ENCODE measurements around the gene STAT5B. TPM values are rescaled to one million over a fixed set of nuclear protein-coding genes. Genes with fewer than 3 reads are reported as not detected.
A peak's percentile ranks its signal among the peaks of the same experiment; 100 is the strongest.
"Not testable (repeated sequence)": the region's sequence is repeated elsewhere in the genome, so short reads cannot be mapped to it uniquely, and the experiment has no call there.

Gene STAT5B
- total RNA-seq, 4 donors from 2014 or later, result 72.1 to 187 (median 144) TPM

GRCh38 chr17:42248351-42249179 is 27.6 kb downstream of the STAT5B start:
- no peaks in the 10 kb centered on the region for H3K4me1 ChIP-seq
- peak in 2 of 4 experiments; percentile 9 to 27 for TF ChIP-seq CTCF (IDR thresholded peaks at IDR 0.05)
- TF ChIP-seq POLR2A (IDR thresholded peaks at IDR 0.05), result peak; percentile 37 to 72
- H3K27ac ChIP-seq, result peak overlapping the region; percentile 85 to 94
- no peaks in the 10 kb centered on the region for H3K27me3 ChIP-seq
- H3K4me3 ChIP-seq, result peak overlapping the region; percentile 8 to 26
- H3K36me3 ChIP-seq, result no peaks in the 10 kb centered on the region
- DNase-seq, result peak; percentile 78 to 90
- intact Hi-C loops (cut with DNase I; ENCODE audit: low total_unique reads), result no loop called here
- H3K9me3 ChIP-seq, result no peaks in the 10 kb centered on the region

- Histone ChIP-seq H3K9me3 (no peaks in the 10 kb centered on the region), H3K27me3 (no peaks in the 10 kb centered on the region), H3K4me3 (no peak overlapping the region), H3K27ac (peak overlapping the region; percentile 61 to 94), H3K4me1 (no peaks in the 10 kb centered on the region), H3K36me3 (no peaks in the 10 kb centered on the region)
- TF ChIP-seq POLR2A (IDR thresholded peaks at IDR 0.05), result no peak
- no peak for TF ChIP-seq CTCF (IDR thresholded peaks at IDR 0.05)
- intact Hi-C loops (cut with DNase I; ENCODE audit: low total_unique reads), result no loop called here
- DNase-seq, result peak in 1 of 2 donors; percentile 42
Observed at GRCh38 chr17:42247734-42248133, 28.5 kb downstream of the STAT5B start.

GRCh38 chr17:42246515-42246914 is 29.7 kb downstream of the STAT5B start:
- H3K27ac ChIP-seq, result peak overlapping the region; percentile 61 to 94
- no peaks in the 10 kb centered on the region for H3K36me3 ChIP-seq
- no peaks in the 10 kb centered on the region for H3K27me3 ChIP-seq
- TF ChIP-seq POLR2A (IDR thresholded peaks at IDR 0.05) (no peak), CTCF (IDR thresholded peaks at IDR 0.05) (no peak)
- H3K4me1 ChIP-seq, result no peaks in the 10 kb centered on the region
- intact Hi-C loops (cut with DNase I; ENCODE audit: low total_unique reads), result no loop called here
- no peaks in the 10 kb centered on the region for H3K9me3 ChIP-seq
- DNase-seq, result no peak
- no peak overlapping the region for H3K4me3 ChIP-seq

GRCh38 chr17:42245183-42245582 is 31.0 kb downstream of the STAT5B start:
- H3K36me3 ChIP-seq; H3K27ac ChIP-seq; H3K9me3 ChIP-seq; H3K4me3 ChIP-seq; DNase-seq; H3K4me1 ChIP-seq; intact Hi-C loops (cut with DNase I; ENCODE audit: low total_unique reads); H3K27me3 ChIP-seq: not testable (repeated sequence)

GRCh38 chr17:42244116-42244515 is 32.1 kb downstream of the STAT5B start:
- not testable (repeated sequence) for H3K36me3 ChIP-seq, DNase-seq, H3K4me1 ChIP-seq

GRCh38 chr17:42243493-42243982 is 32.7 kb downstream of the STAT5B start:
- Histone ChIP-seq H3K9me3 (no peaks in the 10 kb centered on the region), H3K36me3 (no peaks in the 10 kb centered on the region), H3K27ac (no peak overlapping the region), H3K4me3 (no peak overlapping the region), H3K27me3 (no peaks in the 10 kb centered on the region), H3K4me1 (no peaks in the 10 kb centered on the region)
- no peak for DNase-seq
- no peak for TF ChIP-seq POLR2A (IDR thresholded peaks at IDR 0.05)
- TF ChIP-seq CTCF (IDR thresholded peaks at IDR 0.05), result no peak
- intact Hi-C loops (cut with DNase I; ENCODE audit: low total_unique reads), result no loop called here

More at GRCh38 chr17:42244116-42244515, 32.1 kb downstream of the STAT5B start:
- H3K27me3 ChIP-seq; intact Hi-C loops (cut with DNase I; ENCODE audit: low total_unique reads); H3K27ac ChIP-seq; H3K9me3 ChIP-seq; H3K4me3 ChIP-seq: not testable (repeated sequence)
